ENCODE measurements around the gene CDH19. TPM values are rescaled to one million over a fixed set of nuclear protein-coding genes. Genes with fewer than 3 reads are reported as not detected.

CDH19 gene
- total and polyA plus RNA-seq, 12 donors, result 7.2 to 35.8 (median 13.8) TPM

DNA sequence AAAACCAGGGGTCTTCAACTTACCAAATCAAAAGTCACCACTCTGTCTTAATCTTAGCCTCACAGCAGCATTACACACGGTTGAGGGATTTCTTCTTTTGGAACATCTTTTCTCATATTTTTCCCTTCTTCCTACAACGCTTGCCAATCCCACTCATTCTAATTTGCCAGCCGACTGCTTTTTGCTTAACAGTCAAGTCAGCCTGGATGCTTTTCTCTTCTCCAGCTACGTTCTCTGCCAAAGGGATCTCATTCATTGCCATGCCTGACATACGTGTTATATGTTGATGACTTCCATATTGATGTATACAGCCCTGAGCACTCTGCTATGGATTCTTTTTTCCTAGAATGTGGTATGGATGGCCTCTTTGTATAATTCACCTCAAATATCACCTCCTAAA lies 37.3 kb downstream of the CDH19 start:
- Histone ChIP-seq H3K4me3 (no peak overlapping the region), H3K36me3 (peaks cover 0 to 10% (median 0%) of the 10 kb centered on the region in 9 donors), H3K27ac (no peak overlapping the region), H3K27me3 (no peaks in the 10 kb centered on the region), H3K4me1 (no peaks in the 10 kb centered on the region), H3K9me3 (peaks cover 0 to 5% (median 0%) of the 10 kb centered on the region in 11 donors)
- no peak for ATAC-seq
- WGBS, 2 donors, result 65 to 75% methylated on average over 5 of the region's 5 CpGs
- no peak for DNase-seq
- TF ChIP-seq, protein P1, sequence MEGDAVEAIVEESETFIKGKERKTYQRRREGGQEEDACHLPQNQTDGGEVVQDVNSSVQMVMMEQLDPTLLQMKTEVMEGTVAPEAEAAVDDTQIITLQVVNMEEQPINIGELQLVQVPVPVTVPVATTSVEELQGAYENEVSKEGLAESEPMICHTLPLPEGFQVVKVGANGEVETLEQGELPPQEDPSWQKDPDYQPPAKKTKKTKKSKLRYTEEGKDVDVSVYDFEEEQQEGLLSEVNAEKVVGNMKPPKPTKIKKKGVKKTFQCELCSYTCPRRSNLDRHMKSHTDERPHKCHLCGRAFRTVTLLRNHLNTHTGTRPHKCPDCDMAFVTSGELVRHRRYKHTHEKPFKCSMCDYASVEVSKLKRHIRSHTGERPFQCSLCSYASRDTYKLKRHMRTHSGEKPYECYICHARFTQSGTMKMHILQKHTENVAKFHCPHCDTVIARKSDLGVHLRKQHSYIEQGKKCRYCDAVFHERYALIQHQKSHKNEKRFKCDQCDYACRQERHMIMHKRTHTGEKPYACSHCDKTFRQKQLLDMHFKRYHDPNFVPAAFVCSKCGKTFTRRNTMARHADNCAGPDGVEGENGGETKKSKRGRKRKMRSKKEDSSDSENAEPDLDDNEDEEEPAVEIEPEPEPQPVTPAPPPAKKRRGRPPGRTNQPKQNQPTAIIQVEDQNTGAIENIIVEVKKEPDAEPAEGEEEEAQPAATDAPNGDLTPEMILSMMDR (IDR thresholded peaks at IDR 0.05), result no peak
- intact Hi-C loops (cut with DNase I), result no loop called here

DNA sequence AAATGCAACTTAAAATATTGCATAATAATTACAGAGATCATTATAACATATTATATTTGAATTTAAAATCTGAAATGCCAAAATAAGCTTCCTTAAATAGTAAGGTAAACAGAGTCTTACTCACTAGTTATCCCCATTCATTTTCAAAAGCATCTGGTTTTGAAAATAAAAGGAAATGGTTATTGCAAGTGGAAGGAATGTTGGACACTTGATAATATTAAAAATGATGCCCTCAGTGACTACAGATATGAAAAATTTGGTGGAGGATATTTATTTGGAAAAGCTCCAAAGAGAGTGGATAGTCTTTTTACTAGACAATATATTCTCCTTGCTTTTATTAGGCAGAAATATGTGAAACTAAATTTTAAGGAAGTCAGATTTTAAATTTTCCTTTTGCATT lies 39.7 kb downstream of the CDH19 start:
- no peak for ATAC-seq
- intact Hi-C loops (cut with DNase I), result no loop called here

GRCh38 chr18:66562279-66562678 lies 41.6 kb downstream of the CDH19 start:
- H3K27me3 ChIP-seq, result no peaks in the 10 kb centered on the region
- no peak for DNase-seq
- no peak for ATAC-seq
- WGBS, 2 donors, result 73 to 76% methylated on average over 6 of the region's 6 CpGs
- H3K9me3 ChIP-seq, result peaks cover 0 to 5% (median 0%) of the 10 kb centered on the region in 11 donors
- peaks cover 0 to 2% (median 0%) of the 10 kb centered on the region in 9 donors for H3K4me1 ChIP-seq
- H3K36me3 ChIP-seq, result no peaks in the 10 kb centered on the region
- no peak overlapping the region for H3K4me3 ChIP-seq
- TF ChIP-seq, protein P1 (IDR thresholded peaks at IDR 0.05), result no peak
- intact Hi-C loops (cut with DNase I), result no loop called here
- no peak overlapping the region for H3K27ac ChIP-seq

More for the DNA sequence above, 39.7 kb downstream of the CDH19 start:
- H3K4me1 ChIP-seq, result peaks cover 0 to 2% (median 0%) of the 10 kb centered on the region in 9 donors
- DNase-seq, result no peak
- H3K27ac ChIP-seq, result no peak overlapping the region
- peaks cover 0 to 10% (median 0%) of the 10 kb centered on the region in 9 donors for H3K36me3 ChIP-seq
- H3K9me3 ChIP-seq, result peaks cover 0 to 5% (median 0%) of the 10 kb centered on the region in 11 donors
- H3K27me3 ChIP-seq, result no peaks in the 10 kb centered on the region
- no peak overlapping the region for H3K4me3 ChIP-seq
- TF ChIP-seq, protein P1 (IDR thresholded peaks at IDR 0.05), result no peak

DNA sequence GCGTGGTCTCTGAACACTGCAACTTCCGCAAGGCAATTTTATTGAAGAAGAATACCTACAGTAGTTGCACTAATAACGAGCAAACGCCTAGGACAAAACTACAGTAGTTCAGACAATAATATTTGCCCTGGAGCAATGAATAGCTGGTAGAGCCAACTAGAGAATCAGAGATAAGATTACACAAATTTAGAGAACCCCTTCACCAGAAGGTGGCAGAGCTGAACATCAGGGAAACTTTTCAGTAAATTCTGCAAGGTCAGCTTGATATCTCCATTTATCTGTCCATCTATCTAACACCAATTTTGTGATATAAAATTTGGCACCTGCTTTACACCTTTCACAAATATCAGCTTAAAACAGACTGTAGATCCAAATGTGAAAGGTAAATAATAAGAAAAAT lies 43.8 kb downstream of the CDH19 start:
- ATAC-seq (no peak), DNase-seq (no peak)
- H3K9me3 ChIP-seq, result peaks cover 0 to 5% (median 0%) of the 10 kb centered on the region in 11 donors
- no peak overlapping the region for H3K27ac ChIP-seq
- TF ChIP-seq, protein P1 (IDR thresholded peaks at IDR 0.05), result peak in 6 of 9 donors; percentile 22 to 41 (median 24)
- H3K36me3 ChIP-seq, result no peaks in the 10 kb centered on the region
- no peak overlapping the region for H3K4me3 ChIP-seq
- no peaks in the 10 kb centered on the region for H3K27me3 ChIP-seq
- 46 to 56% methylated on average over 4 of the region's 4 CpGs for WGBS, 2 donors
- intact Hi-C loops (cut with DNase I), result no loop called here
- peaks cover 0 to 2% (median 0%) of the 10 kb centered on the region in 9 donors for H3K4me1 ChIP-seq

Measured in heart right ventricle (tissue), 16 donors.